GM18867 (cell line): ENCODE measurements around the gene GHR.
"Not testable (repeated sequence)": the region's sequence is repeated elsewhere in the genome, so short reads cannot be mapped to it uniquely, and the experiment has no call there.

Experiments used
- ATAC-seq: cut with Tn5 transposase; IDR thresholded peaks from one replicate; pipeline ENCODE4 v1.9.1; 2021; ENCODE audit warnings: mild to moderate bottlenecking, moderate library complexity; ENCODE audit not compliant: unreplicated experiment

The GHR gene

GRCh38 chr5:42680046-42680445, 256.8 kb downstream of the GHR start:
- no peak for ATAC-seq

- ATAC-seq = not testable (repeated sequence)
These were observed 261.8 kb downstream of the GHR start for GRCh38 chr5:42685078-42685477.

GRCh38 chr5:42689391-42689790, 266.2 kb downstream of the GHR start:
- no peak for ATAC-seq

- no peak for ATAC-seq
These were observed 268.2 kb downstream of the GHR start for GRCh38 chr5:42691413-42691937.

- ATAC-seq = no peak
These were observed 278.3 kb downstream of the GHR start for GRCh38 chr5:42701351-42702059.

GRCh38 chr5:42703238-42703637, 280.0 kb downstream of the GHR start:
- ATAC-seq = no peak

- no peak for ATAC-seq
These were observed 292.5 kb downstream of the GHR start for GRCh38 chr5:42715785-42716184.

GRCh38 chr5:42718591-42718990, 295.4 kb downstream of the GHR start:
- peak; percentile 86 for ATAC-seq

GRCh38 chr5:42719034-42719433, 295.8 kb downstream of the GHR start:
- ATAC-seq = no peak

- no peak for ATAC-seq
These were observed 297.0 kb downstream of the GHR start for GRCh38 chr5:42720251-42720650.

- ATAC-seq = no peak
These were observed 298.2 kb downstream of the GHR start for GRCh38 chr5:42721484-42721883.

- ATAC-seq = not testable (repeated sequence)
These were observed 311.4 kb downstream of the GHR start for GRCh38 chr5:42734531-42735058.

GRCh38 chr5:42740920-42741319, 317.7 kb downstream of the GHR start:
- ATAC-seq = no peak

- no peak for ATAC-seq
These were observed 322.2 kb downstream of the GHR start for GRCh38 chr5:42745426-42745825.

GRCh38 chr5:42745856-42746255, 322.6 kb downstream of the GHR start:
- no peak for ATAC-seq

- no peak for ATAC-seq
These were observed 325.8 kb downstream of the GHR start for GRCh38 chr5:42749020-42749419.

- no peak for ATAC-seq
These were observed 327.3 kb downstream of the GHR start for GRCh38 chr5:42750507-42750906.

- ATAC-seq = no peak
These were observed 327.8 kb downstream of the GHR start for GRCh38 chr5:42751044-42751443.

GRCh38 chr5:42753099-42753498, 329.9 kb downstream of the GHR start:
- ATAC-seq = no peak

- no peak for ATAC-seq
These were observed 333.7 kb downstream of the GHR start, which contains the start of gene CCDC152 for GRCh38 chr5:42756606-42757601. Gene CCDC152, plus strand, starts transcription at chr5:42756818. Its CDS starts 2,304 bp downstream, at chr5:42759122.

GRCh38 chr5:42759456-42759855, 336.2 kb downstream of the GHR start:
- ATAC-seq = no peak
